Stimulated activated CD8-positive, alpha-beta memory T cell treated with anti-CD3 and anti-CD28 coated beads, Interleukin-12 subunit alpha, Interleukin-12 subunit beta, amount 100 ng/mL, for 1 hour (primary cell): ENCODE data around the gene SMIM33.
A peak's percentile ranks its signal among the peaks of the same experiment; 100 is the strongest.
"Not testable (repeated sequence)": the region's sequence is repeated elsewhere in the genome, so short reads cannot be mapped to it uniquely, and the experiment has no call there.

Experiments
- DNase-seq: peaks from one replicate; pipeline ENCODE4 v3.0.0-alpha.2; 2020; ENCODE audit warnings: low read depth

The SMIM33 gene

GRCh38 chr5:139470821-139471300, at the start of gene SMIM33:
Gene SMIM33 (plus strand): TSS chr5:139471004. CDS start chr5:139471122, 118 bp downstream.
- no peak for DNase-seq

DNA sequence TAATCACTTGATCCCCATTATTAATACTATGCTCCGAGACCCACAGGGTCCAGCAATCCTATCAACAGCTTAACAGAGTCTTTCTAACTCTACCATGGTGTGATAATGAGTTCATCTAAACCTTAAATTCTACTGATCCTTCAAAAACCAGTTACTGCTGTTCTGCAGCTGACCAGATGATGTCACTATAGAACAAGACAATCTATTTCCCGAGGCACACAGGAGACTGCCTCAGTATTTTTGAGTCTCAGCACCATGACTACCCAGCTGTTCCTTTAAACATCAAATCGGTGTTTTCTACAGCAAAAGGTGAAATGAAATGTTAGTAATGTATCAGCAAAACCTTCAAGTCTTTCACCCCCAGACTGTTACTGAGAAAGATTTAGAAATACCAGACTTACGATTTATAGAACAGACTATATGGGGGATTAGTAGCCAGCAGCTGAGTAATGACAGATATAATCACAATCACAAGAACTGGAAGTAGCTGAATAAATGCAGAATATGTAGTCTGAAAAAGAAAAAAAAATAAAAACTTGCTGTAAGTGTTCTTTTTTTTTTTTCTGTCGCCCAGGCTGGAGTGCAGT, 48.4 kb upstream of the SMIM33 start:
- peak; percentile 34 for DNase-seq

DNA sequence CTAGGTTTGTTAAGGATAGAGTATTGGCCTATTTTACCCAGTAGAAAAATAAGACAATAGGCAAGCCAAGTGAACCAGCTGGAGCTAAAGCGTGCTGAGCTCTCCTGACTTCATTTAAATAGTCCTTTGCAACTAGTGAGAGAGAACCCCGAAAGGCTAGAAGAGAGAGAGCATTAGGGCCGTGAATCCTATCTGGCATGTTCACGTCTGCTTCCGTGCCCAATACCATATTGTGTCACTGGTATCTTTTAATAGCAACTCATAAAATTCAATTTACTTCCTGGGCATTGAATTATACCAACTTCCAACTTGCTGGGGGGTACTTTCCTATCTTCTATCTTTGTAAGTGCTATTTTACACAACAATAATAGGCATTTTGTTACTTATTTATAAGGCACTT, 45.3 kb upstream of the SMIM33 start:
- DNase-seq, result no peak

- no peak for DNase-seq
Observed at GRCh38 chr5:139426203-139426885, 44.5 kb upstream of the SMIM33 start.

GRCh38 chr5:139430015-139430414, 40.8 kb upstream of the SMIM33 start:
- no peak for DNase-seq

DNA sequence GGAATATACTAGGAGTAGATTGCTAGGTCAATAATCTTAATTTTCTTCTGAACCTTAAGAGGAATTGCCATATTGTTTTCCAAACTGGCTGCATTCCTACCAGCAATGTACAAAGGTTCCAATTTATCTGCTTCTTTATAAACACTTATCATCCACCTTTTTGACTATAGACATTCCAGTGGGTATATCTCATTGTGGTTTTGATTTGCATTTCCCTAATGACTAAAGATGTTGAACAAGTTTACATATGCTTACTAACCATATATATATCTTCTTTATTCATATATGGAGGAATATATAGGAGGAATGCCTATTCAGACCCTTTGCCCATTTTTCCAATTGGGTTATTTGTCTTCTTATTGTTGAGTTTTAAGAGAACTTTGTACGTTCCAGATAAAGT, 39.1 kb upstream of the SMIM33 start:
- DNase-seq, result no peak

DNA sequence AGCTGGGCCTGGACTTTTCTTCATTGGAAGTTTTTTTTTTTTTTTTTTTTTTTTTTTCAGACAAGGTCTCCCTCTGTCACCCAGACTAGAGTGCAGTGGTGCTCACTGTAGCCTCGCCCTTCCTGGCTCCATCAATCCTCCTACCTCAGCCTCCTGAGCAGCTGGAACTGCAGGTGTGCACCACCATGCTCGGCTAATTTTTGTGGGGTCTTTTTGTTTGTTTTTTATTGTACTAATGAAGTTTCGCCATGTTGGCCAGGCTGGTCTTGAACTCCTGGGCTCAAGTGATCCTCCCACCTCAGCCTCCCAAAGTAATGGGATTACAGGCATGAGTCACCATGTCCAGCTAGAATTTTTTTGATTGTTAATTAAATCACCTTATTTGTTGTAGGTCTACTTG, 35.1 kb upstream of the SMIM33 start:
- no peak for DNase-seq

DNA sequence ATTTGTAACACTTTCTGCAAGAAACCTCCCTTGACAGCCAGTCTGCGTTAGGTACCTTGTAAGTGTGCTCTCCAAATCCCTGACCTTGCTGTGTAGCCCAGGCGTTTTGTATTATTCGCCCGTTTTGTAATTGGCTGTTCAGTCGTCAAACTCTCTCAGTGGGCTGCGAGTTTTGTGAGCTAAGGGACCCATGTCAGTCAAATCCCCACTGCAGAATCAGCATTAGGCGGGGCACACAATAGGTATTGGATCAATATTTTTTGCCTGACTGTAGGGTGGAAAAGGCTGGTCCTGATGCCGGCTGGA, 32.1 kb upstream of the SMIM33 start:
- no peak for DNase-seq

GRCh38 chr5:139439013-139439903, 31.5 kb upstream of the SMIM33 start, which contains the start of gene DNAJC18:
Gene DNAJC18 (minus strand): TSS chr5:139439525. CDS start chr5:139439445, 80 bp downstream.
- peak; percentile 77 for DNase-seq

GRCh38 chr5:139440416-139440815, 30.4 kb upstream of the SMIM33 start:
- not testable (repeated sequence) for DNase-seq

- DNase-seq, result no peak
Observed at GRCh38 chr5:139443831-139444453, 26.9 kb upstream of the SMIM33 start.

DNA sequence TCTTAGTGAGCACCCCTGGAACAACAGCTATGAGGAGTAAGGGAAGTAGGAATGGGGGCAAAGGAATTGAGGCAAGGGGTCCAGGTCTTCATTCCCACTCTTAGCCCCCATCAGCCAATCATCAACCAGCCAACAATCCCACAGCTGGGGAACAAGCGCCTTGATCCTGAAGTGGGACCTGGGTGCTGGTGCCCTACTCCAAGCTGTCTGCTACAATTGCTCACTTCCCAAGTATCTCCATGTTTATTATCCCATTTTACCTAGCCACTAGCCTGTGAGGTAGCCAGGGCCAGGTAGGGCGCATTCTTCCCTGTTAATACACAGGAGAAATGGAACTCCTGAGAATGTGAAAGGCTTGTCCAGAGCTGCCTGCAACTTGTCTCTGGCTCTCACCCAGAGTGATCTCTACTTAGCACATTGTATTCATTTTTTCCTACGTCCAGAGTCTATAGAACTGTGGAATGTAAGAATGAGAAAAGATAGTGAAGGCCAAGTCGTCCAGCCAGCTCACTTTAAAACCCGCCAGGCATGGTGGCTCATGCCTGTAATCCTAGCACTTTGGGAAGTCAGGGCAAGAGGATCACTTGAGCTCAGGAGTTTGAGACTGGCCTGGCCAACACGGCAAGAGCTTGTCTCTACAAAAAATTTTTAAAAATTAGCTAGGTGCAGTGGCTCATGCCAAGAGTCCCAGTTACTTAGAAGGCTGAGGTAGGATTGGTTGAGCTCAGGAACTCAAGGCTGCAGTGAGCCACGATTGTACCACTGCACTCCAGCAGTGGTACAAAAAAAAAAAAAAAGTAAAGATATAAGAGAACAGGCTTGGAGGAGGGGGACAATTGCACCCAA, 25.3 kb upstream of the SMIM33 start:
- no peak for DNase-seq

GRCh38 chr5:139446956-139447779, 23.6 kb upstream of the SMIM33 start:
- no peak for DNase-seq

- DNase-seq, result no peak
Observed at GRCh38 chr5:139451176-139451575, 19.6 kb upstream of the SMIM33 start.

DNA sequence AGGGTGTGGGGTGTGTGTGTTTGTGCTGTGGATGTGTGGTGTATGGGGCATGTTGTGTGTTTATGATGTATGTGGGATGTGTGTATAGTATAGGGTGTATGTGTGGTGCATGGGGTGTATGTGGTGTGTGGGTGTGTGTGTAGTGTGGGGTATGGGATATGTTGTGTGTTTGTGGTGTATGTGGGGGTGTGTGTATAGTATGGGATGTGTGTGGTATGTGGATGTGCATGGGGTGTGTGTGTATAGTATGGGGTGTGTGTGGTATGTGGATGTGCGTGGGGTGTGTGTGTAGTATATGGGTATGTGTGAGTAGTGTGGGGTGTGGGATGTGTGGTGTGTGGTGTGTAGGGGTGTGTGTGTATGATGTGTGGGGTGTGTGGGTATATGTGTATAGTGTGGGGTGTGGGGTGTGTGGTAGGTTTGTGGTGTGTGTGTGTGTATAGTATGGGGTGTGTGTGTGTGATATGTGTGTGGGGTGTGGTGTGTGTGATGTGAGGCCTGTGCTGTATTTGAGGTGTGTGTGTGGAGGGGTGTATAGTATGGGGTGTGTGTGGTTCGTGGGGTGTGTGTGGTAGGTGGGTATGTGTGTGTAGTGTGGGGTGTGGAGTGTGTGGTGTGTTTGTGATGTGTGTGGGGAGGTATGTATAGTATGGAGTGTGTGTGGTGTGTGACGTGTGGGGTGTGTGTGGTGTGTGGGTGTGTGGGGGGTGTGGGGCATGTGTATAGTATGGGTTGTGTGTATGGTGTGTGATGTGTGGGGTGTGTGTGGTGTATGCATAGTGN, 18.7 kb upstream of the SMIM33 start:
- DNase-seq, result no peak

- no peak for DNase-seq
Observed at GRCh38 chr5:139453683-139454567, 16.9 kb upstream of the SMIM33 start.

DNA sequence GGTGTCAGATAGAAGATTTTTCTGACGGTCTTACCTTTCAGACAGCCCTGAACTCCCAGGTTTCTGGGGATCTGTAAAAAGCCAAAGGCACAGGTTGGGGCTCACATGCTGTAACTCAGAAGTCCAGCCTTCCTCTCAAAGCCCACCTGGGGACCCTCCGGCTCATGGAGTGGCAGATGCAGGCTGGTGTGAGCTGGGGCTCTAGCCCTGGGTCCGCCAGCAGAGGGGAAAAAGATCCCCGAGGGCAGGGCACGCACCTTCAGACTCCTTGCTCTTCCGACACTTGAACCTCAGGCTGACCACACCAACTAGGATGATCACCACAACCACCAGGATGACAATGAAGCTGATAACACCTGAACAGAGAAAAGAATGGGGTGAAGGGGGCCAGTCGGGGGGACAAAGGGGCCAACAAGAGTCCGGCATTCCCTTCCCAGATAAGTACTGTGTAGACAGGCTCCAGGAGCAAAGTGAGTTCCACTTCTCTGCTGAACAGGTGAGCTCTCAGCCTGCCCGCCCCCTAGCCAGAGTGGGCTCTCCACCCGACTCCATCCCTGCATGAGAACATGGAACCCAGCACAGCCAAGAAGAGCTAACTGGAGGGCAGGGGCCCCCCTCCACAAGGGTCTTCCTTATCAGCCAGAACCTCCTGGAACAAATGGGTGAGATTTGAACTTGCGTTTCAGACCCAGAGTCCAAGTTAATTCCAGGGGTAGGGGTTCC, 16.1 kb upstream of the SMIM33 start:
- DNase-seq, result no peak

DNA sequence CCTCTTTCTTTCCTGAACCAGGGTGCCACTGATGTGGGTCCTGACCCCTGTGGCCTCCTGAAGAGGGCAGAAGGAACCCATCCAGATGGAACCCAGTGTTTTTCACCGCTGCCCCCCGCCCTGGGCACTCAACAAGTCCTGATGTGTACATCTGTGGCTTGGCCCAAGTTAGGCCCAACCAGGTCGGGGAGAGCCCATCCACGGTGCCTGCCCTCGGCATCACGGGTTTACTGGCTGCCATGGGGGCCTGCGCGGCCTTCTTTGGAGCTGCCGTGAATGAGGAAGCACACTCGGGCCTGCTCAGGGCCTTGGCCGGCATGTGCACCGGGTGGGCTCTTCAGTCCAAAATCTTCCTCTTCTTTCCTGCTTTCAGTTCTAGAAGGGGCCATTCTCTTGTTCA, 14.0 kb upstream of the SMIM33 start:
- DNase-seq, result no peak
